Right hindlimb (tissue), 1 donor: ENCODE data around the gene ZNF236.

Experiments
- DNase-seq: peaks from one replicate; pipeline ENCODE4 v3.0.0-alpha.2; 2018

ZNF236 gene

DNA sequence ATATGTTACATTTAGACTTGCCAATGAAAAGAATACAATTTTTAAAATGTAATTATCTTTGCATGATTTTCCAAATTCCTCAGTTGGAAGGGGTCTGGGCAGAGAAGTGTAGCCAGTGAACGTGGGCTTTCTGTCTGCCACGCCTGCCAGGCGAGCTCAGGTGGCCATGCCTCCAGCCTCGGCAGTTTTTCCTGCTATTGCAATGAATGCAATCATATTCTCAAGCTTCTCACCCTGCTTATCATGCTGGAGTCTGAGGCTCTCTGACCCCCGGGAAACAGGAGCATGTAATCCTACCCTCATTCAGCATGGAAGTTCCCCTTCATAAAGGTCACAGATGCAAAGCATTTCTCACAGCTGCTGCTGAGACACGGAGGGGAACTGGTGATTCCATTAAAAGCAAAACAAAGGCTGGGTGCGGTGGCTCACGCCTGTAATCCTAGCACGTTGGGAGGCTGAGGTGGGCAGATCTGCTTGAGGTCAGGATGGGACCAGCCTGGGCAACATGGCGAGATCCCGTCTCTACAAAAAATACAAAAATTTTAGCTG, 155.4 kb downstream of the ZNF236 start:
- peak; percentile 26 for DNase-seq

DNA sequence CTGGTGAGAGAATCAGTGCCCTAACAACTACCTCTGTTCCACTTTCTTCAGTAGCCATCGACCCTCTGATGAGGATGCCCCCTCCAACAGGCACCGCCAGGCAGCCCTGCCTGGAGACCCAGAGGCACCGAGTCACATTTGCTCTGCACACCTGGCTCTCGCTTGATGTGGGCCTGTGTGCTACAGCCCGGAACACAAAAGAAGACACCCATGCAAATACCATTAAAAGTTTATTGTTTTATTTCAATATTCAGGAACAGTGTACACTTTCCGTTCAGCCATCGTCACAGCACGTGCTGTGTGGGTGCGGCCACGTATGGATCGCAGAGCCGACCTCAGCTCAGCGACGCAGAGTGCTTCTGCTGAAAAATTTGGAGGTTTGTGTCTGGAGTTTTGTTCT, 156.3 kb downstream of the ZNF236 start:
- DNase-seq = no peak

DNA sequence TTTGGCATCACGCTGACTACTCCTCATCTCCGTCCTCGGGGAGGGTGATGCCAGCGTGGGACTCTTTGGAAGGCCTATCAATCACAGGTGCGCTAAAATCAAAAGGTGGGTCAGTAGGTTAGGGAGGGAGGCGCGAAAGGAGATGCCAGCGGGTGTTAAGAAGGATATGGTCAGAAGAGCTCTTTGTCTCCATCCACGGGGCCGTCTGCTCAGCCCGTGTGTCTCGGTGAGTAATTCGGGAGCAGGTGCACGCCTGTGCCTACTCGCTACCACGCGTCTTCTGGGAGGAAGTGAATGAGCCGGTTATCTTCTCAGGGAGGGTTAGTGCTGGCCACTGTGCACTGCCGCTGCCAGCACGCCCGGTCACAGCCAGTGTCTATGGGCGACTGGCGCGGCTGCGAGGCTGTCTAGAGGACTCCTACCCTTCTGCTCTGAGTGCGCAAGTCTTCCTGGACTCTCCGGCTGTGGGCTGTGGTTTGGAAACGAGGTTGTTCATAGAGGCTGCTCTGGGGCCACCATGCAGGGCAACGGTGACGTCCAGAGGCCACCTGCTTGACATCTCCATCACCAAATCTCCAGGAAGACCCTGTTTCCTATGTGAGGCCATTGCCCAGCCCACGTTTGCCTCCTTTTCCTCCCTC, 156.9 kb downstream of the ZNF236 start:
- peak; percentile 5 for DNase-seq

DNA sequence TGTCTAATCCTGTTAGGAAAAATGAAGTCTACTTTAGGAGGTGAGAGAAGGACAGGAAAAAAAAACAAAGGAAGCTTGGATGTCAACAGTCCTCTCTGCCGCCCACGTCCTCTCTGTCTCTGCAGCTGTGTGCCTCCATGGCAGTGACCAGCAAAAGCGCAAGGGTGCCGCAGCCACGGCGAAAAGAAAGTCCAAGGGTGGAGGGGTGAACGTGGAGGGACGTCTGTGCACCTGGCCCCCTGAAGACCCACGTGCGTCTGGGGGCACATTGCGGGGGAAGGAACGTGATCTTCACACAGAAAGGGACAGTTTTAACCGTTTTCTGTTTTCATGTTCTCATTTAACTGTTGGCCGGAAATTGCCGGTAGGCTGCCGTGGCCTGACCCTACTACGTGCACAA, 157.5 kb downstream of the ZNF236 start:
- DNase-seq = peak; percentile 12

DNA sequence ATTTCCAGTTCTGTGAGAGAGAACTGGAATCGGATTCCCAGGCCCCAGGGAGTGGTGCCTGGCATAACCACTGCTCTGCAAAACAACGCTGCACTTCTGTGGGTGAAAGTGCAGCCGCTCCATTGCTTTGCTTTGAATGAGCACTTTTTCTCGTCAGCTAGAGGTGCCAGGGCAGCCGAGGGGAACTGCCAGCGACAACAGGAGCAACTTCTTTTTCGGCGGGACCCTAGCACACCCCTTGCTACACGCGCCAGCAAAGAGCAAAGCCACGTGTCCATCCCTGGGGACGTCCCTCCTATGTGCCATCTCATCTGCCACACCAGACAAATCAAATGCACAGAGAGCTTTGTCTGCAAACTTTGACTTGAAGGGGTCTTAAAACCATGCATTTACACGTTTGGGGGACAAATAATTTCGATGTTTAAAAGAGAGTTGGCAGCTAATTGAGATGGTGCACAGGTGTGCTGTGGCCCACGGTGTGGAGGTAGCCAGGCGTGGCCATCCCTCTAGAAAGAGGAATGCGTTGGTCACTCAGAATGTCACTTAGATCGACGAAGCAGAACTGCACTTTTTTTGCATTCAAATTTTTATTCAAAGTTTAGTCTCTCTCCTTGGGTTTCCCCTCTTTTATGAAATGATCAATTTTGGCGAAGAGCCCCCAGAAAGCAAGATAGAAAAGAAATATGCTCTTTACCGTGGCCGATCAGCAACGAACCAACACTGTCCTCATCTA, 158.5 kb downstream of the ZNF236 start:
- peak; percentile 17 for DNase-seq

DNA sequence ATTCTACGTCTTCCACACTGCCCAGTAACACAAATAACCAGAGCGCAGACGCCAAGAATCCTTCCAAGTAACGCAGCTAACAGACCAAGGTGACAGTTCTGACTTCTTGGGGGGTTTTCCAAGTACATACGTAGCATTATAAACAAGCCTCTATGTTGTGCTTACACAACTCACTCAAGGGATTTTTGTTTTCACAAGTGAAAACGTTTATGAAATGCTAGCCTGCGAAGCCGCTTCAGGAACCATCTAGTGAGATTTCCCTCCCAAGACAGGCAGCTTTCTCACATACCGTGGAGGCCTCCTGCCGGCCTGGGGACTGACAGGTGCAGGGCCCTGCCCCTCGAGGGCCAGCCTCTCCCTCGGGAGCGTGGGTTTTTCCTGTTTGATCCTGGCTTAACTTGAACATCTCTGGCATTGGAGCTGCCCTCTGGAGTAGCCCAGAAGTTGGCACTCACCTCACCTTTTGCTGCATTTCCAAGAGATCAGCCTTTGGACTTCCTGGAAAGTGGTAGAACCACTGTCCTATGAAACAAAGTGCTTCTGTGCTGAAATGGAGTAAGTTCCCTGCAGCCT, 159.1 kb downstream of the ZNF236 start:
- DNase-seq = peak; percentile 24

DNA sequence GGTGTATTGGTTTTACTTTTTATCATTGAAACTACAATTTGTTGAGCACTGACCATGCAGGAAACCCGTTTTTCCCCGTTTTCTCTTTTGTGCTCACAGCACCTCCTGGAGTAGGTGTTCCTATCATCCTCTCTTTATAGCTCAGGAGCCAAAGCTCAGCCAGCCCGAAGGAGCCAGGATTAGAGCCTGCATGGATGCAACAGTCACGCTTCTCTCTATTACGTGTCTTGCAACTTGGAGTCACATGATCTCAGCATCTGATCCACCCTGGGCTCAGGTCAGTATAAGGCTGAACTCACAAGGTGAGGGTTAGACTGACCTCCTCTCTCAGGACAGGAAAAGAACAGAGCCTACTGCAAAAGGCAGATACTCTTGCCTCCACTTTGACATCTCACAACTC, 159.7 kb downstream of the ZNF236 start:
- peak; percentile 6 for DNase-seq

DNA sequence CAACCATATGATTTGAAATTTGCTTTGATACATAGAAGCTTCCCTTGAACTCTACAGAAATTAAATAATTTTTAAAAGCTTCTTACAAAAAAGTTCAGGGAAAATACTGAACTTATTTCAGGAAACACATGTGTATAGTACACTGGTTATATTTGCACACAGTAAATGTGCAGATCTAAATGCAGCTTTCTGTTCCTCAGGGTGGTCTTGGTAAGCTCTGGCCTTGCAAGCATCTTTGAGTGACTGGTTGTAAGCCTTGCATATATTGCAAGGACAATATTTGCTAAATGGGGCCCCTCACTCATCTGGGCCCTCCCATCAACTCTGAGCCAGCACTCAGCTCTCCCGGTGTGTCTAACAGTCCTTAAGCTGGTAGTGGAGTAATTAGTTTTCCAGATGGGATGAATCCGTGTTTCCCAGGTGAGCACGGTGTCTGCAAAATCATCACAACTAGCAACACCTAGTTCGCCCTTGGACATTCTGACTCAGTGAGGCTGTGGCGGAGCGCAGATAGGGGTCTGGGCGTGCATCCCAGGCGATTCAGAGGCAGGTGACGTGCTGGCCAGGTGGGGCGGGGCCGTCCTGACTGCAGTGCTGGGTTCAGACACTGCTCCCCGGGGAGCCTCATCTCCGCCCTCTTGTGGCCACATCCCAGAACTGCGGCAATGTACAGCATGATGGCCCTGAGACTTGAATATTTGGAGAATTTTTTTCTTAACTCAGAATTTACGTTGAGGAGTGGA, 160.7 kb downstream of the ZNF236 start:
- DNase-seq = peak; percentile 81

DNA sequence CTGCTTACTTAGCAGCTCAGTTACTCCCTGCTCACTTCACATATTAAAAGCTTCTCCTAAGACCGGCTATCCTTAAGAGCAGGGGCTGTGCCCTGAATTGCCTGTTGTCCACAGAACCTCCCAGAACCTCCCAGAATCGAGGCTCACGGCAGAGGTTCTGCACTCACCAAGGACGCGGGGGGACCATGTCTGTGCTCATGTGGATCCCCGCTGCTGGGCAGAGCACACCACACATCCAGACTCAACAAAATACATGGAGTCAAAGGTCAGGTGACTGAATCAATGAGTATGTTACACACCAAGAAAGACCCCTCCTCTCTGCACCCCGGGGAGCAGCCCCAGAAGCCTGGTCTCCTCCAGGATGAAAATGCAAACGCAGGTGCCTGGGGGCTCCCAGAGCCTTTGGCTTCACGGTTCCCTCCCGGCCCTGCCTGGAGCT, 161.3 kb downstream of the ZNF236 start:
- peak; percentile 10 for DNase-seq

DNA sequence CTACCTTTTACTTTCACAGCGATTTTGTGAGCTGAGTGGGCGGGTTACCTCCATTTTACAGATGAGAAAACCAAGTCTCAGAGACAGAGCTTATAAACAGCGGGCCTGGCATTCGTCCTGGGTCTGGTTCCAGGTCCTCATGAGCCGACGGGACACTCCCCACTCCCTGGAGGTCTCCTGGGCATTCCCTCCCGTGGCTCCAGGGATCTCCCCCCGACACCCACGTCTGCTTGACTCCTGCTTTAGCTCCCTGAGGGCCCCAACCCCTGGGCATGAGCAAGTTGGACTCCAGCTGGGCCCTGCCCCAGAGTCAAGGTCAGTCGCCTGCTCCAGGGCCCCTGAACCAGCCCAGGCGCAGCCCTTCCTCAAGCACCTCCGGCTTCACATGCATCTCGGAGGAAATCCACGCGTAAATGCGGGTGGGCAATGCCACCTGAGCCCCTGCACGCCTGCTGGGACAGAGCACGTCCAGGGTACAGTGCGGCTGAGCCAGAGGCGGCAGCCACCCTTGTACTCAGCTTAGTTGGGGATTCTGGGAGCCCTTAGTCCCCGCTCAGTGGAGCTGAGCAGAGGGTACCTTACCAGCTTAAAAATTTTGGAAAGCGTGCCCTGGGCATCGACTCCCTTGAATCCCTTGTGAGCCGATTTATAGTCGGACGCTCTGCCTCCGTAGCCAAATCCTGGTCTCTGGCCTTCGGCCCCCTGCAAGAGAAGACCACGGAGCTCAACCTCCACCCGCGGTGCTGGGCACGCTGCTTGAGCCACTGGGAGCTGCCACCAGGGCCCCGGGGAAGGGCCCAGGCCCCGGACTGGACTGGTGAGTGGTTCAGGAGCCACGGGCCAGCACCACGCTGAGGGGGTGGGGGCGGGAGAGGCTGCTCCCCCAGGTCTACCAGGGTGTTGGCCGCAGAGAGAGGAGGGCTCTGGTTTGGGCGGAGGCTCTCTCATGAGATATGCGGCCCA, 162.1 kb downstream of the ZNF236 start:
- peak; percentile 20 for DNase-seq

DNA sequence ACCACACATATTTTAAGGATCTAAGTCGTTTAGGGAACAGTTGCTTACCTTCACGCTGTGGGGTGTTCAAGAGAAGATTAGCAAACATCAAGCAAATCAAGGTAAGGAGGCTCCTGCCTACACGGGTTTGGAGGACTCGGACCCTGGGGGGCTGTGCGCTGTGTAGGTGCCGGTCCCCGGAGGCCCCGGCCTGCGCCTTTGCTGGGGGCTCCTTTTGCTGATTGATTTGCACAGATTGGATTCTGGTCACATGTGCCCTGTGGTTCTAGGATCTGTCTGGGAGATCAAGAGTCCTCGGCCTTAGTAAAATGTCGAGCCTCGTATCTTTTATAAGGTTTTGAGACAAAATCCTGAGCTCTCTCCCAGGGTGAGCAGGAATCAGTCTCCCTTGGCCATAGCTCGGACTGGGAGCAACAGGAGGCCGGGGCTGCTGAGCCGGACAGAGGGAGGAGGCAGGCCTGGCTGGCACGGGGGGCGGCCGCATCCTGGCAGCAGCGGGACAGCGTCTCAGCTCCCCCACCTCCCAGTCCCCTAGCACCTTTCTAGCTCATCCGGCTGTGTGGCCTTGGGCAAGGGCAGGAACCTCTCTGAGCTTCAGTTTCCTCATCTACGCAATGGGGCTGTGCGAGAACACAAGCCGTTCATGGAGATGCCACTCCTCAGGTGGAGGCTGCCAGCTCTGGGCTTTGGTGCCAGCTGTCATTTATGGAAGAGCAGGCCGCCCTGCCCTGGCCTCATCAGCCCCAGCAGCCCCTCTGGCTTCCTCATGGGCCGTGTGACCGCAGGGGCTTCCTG, 163.0 kb downstream of the ZNF236 start:
- peak; percentile 12 for DNase-seq

DNA sequence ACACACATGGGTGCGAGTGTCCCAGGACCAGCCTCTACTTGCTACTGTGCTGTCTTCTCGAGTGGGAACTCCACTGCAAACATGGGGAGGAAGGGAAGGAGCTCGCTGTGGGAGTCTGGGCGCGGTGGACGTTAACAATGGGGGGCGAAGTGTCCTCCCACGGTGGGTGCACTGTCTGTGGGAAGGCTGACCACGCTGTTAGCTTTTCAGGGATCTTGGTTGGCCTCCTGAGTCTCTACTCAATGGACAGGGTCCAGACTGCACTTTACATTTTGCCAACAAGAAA, 163.5 kb downstream of the ZNF236 start:
- peak; percentile 16 for DNase-seq

DNA sequence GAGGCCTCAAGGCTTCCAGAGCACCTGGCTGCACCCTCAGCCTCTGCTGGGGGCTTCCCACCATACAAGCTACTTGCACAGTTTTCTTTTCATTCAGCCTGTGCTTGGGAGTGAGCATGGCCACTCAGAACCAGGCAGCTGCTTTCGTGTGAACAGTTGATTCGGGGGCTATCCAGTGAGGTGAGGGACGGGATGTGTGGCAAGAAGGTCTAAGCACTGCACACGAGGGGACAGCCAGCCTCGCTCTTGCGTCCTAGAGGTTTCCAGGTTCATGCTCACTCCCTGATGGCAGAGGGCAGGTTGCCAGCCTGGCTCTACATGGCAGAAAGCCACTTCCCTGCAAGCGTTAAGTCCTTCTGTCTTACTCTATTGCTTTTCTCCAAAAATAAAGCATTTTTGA, 164.0 kb downstream of the ZNF236 start:
- DNase-seq = peak; percentile 13

DNA sequence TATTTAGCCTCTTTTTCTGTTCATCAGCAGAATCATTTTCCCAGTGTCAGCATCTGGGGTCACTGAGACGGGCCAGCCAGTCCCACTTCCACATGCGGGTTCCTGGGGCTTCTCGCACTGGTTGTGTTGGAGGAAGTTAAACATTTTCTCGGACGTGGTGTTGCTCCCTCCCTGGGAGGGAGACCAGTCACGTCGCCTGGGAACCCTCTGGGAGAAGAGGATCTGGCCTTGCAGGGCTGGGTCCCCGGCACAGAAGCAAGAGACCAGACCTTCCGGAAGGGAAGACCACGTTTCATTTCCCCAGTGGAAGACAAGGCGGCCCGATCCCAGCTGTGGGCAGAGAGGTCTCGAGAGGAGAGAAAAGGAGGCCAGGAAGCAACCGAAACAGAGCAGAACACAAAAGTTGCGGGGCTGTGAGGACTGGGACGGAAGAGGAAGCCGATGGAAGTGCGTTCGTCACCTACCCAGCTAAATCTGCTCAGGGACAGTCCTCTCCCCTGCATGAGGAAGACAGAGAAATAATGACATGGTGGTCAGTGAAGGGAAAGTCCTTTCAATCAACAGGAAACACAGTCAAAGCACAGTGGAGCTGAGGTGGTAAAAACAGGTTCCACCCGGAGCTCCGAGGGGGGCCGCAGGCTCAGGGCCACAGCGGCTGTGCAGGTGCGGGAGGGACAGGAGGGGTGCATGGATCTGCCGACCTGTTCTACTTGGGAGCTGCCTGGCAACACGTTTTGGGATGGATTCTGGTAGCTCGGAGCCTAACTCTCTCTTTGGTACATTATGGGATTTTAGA, 165.9 kb downstream of the ZNF236 start:
- DNase-seq = peak; percentile 27

DNA sequence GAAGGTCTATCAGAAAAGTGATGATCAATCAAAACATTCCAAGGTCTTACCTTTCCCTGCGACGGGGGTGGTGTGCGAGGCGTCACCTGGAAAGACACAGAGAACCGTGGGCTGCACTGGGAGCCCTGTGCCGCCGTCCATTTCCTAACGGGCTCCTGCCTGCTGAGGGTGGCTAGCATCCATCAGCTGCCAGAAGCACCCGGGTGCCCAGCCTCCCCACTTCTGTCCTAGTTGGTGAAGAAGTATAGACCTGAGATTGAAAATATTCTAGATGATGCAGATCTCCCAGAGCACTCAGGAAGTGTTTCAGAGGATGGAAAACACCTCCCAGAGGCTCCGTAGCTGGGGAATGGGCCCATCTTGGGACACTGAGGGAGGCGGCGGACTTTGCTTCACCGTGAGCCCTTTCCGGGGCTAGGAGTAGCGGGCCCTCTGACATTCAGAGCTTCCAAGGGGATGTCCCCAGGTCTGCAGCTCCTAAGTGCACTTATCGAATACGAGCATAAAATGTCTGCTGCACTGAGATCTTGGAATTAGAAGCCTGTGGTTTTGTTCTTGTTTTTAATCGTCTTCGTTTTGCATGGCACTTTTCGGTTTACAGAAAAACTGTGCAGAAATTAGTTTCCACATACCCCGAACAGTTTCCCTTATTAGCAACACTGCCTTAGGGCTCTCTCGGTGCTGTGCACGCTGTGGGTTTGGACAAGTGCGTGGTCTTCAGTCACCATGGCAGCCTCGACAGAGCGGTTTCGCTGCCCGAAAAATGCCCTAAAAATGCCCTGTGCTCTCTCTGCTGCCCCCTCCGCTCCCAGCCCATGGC, 166.7 kb downstream of the ZNF236 start:
- DNase-seq = peak; percentile 8

DNA sequence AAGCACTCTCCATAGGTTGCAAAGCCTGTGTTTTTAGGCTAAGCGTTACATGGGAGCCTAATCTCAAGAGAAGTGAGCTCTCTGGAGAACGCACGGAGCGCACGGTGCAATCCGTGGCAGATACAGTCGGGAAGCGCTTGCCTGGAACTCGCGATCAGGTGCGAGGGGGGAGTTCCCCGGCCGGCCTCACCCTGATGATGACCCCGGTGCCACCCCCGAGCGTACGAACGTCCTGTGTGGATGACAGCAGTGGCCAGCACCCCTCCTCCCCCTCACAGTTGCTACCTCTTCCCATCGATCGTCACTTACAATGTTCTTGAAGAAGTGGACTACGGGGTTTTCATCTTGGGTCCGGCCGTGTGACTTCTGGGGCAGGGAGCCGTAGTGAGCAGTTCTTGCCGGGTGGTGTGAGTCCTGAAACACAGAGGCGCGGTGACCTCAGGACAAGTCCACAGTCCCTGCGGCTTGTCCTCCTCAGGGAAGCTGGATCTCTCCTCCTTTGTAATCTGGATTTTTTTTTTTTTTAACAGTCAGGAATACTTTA, 167.4 kb downstream of the ZNF236 start:
- peak; percentile 7 for DNase-seq

DNA sequence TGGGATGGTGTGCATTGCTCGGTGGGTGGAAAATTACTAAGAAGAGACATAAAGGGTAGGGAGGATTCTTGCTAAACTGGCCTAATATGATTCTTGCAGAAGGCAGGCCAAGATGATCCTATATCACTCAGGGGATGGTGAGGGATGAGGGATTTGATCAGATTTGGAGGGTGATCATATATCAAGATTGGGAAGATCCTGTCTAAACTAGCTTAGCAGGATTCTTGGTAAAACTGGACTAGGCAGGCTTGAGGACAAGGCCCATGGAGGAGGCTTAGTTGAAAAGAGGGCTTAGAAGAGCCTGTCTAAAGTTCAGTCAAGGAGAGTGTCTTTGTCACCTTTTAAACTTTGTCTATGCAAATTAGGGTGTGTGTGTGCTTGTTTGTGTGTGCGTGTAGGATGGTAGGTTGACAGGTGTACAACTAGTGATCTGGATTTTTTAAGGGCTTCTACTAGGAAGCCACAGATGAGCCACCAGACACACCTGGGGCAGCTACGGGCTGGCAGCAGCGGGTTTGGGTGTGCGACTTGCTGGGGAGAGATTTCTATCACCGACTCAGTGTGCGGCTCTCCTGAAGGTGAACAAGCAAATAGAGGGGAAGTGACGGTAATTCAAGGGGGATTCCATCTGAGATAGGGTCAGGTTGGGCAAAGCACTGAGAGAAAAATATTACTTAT, 168.1 kb downstream of the ZNF236 start:
- peak; percentile 16 for DNase-seq

DNA sequence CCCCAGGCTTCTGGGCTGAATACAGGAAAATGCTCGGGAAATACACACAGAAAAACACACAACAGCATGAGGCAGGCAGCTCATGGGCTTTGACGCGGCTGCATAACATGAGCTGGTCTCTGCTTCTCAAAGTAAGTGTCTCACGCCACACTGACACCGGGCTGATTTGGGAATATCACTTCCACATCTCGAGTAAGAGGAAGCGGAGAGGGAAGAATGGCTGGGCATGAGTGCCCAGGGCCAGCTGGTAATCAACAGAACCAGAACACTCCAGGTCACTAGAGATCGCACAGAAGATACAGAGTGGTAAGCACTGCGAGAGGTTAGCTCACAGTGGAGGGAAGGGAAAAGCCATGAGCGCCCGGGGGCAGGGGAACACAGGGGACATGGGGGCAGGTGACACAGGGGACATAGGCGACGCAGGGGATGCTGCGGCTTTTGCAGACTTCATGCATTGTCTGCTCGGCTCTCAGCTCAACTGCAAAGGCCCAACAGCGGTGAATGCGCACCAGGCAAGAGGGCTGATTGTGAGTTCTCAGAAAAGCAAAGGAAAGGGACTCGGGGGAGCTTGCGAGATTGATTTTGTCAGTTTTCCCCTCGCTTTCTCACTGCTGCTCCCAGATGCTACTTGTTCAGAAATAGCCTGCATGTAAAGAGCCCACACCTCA, 168.8 kb downstream of the ZNF236 start:
- DNase-seq = peak; percentile 9
